ENCODE data around the gene STXBP5L. TPM values are rescaled to one million over a fixed set of nuclear protein-coding genes. Genes with fewer than 3 reads are reported as not detected.
"Not testable (repeated sequence)": the region's sequence is repeated elsewhere in the genome, so short reads cannot be mapped to it uniquely, and the experiment has no call there.

STXBP5L gene
- total RNA-seq, 6 experiments from 2014 or later, result 0.07 to 0.09 TPM; not detected in 4

- TF ChIP-seq CTCF (IDR thresholded peaks at IDR 0.05), result no peak
These were observed 528.1 kb downstream of the STXBP5L start for GRCh38 chr3:121436074-121436473.

GRCh38 chr3:121436641-121437040 lies 528.6 kb downstream of the STXBP5L start:
- TF ChIP-seq CTCF (IDR thresholded peaks at IDR 0.05), result no peak
- no peak for DNase-seq
- Mint-ChIP-seq H3K4me3 (no peak overlapping the region), H3K27me3 (ENCODE audit: insufficient read depth) (no peaks in the 10 kb centered on the region), H3K36me3 (ENCODE audit: low read depth) (peaks cover 4% of the 10 kb centered on the region; the same call in 1 of the 2 replicates), H3K4me1 (ENCODE audit: low read depth) (peaks cover 16% of the 10 kb centered on the region), H3K9me3 (no peaks in the 10 kb centered on the region), H3K27ac (no peak overlapping the region)

More at GRCh38 chr3:121436074-121436473, 528.1 kb downstream of the STXBP5L start:
- peaks cover 17% of the 10 kb centered on the region for H3K4me1 Mint-ChIP-seq (ENCODE audit: low read depth)
- H3K27ac Mint-ChIP-seq, result no peak overlapping the region
- H3K27me3 Mint-ChIP-seq (ENCODE audit: insufficient read depth), result no peaks in the 10 kb centered on the region
- H3K36me3 Mint-ChIP-seq (ENCODE audit: low read depth), result peaks cover 6% of the 10 kb centered on the region; the same call in 1 of the 2 replicates
- H3K9me3 Mint-ChIP-seq, result no peaks in the 10 kb centered on the region
- H3K4me3 Mint-ChIP-seq, result no peak overlapping the region
- DNase-seq, result no peak

- Mint-ChIP-seq H3K4me3 (no peak overlapping the region), H3K9me3 (no peaks in the 10 kb centered on the region), H3K36me3 (ENCODE audit: low read depth) (peaks cover 37% of the 10 kb centered on the region), H3K27me3 (ENCODE audit: insufficient read depth) (peaks cover 2% of the 10 kb centered on the region; the same call in 1 of the 2 replicates), H3K27ac (no peak overlapping the region), H3K4me1 (ENCODE audit: low read depth) (no peaks in the 10 kb centered on the region)
- DNase-seq, result no peak
- TF ChIP-seq CTCF (IDR thresholded peaks at IDR 0.05), result no peak
These were observed 535.5 kb downstream of the STXBP5L start for GRCh38 chr3:121443456-121443855.

GRCh38 chr3:121451752-121452151 lies 543.7 kb downstream of the STXBP5L start:
- not testable (repeated sequence) for H3K4me1 Mint-ChIP-seq (ENCODE audit: low read depth); H3K9me3 Mint-ChIP-seq; DNase-seq; H3K4me3 Mint-ChIP-seq; H3K27ac Mint-ChIP-seq; H3K27me3 Mint-ChIP-seq (ENCODE audit: insufficient read depth)
- H3K36me3 Mint-ChIP-seq (ENCODE audit: low read depth), result peaks cover 39% of the 10 kb centered on the region

GRCh38 chr3:121462565-121462964 lies 554.6 kb downstream of the STXBP5L start:
- no peaks in the 10 kb centered on the region for H3K9me3 Mint-ChIP-seq
- no peak for TF ChIP-seq CTCF (IDR thresholded peaks at IDR 0.05)
- no peak overlapping the region for H3K27ac Mint-ChIP-seq
- peaks cover 30% of the 10 kb centered on the region for H3K36me3 Mint-ChIP-seq (ENCODE audit: low read depth)
- no peaks in the 10 kb centered on the region; the same call in 1 of the 2 replicates for H3K27me3 Mint-ChIP-seq (ENCODE audit: insufficient read depth)
- H3K4me3 Mint-ChIP-seq, result no peak overlapping the region
- 0 out of 2 replicates have a peak, but pooled peaks cover 5% of the 10 kb centered on the region for H3K4me1 Mint-ChIP-seq (ENCODE audit: low read depth)
- no peak for DNase-seq

GRCh38 chr3:121463745-121464144 lies 555.7 kb downstream of the STXBP5L start:
- Mint-ChIP-seq H3K9me3 (no peaks in the 10 kb centered on the region), H3K4me3 (no peak overlapping the region), H3K27ac (no peak overlapping the region), H3K4me1 (ENCODE audit: low read depth) (0 out of 2 replicates have a peak, but pooled peaks cover 5% of the 10 kb centered on the region), H3K36me3 (ENCODE audit: low read depth) (peaks cover 25% of the 10 kb centered on the region), H3K27me3 (ENCODE audit: insufficient read depth) (no peaks in the 10 kb centered on the region; the same call in 1 of the 2 replicates)
- DNase-seq, result no peak
- no peak for TF ChIP-seq CTCF (IDR thresholded peaks at IDR 0.05)

Measured in HFFc6 (cell line).